ENCODE results near the gene EPB41L2.

The EPB41L2 gene

DNA sequence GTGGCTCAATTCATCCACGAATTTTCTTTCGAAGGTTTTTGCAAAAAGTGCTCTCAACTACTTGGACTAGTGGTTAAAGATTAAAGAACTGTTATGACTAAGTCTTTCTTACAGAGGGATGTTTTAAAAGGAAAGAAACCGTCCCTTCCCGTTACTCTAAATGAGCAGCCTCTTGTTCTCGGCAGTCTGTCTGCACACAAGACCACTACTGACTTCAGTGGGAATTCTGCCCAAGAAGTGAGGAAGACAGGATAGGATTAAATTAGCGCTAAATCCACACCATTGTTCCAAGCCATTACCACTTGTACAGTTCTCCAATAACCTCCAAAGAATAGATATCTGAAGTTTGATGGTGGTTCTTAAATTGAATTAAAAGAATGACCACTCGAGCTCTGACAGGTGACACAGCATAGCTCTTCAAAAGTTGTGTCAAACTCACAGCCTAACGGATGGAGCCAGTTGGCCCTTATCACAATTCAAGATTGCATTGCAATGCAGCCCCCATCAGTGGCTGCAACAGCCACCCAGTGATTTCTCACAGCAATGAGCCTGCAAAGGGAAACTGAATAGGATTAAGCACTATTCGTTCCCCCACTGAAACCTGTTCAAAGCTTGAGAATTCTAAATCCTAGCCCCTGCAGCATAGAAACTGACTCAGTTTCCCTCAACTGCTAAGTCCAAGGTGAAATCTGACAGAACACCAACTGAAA, 1.8 kb downstream of the EPB41L2 start:
- no peak for DNase-seq

DNA sequence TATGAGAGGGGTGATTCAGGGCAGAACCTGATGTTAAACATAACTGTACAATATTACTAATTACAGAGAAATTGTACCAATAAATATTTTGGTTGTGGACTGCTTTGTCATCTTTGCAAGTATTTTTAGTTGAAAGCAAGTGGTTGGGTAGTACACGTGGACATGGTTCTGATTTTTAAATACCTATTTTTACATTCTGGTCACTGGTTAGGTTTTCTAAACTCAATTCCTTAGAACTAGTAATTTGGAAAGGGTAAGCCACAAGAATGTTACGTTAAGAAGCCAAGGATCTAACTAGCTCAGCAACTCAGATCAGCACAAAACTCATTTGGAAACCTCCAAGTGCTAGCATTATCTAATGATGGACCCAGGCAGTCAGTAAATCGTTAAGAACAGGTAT, 2.7 kb downstream of the EPB41L2 start:
- no peak for DNase-seq

GRCh38 chr6:131059486-131059885, 3.6 kb downstream of the EPB41L2 start:
- no peak for DNase-seq

DNA sequence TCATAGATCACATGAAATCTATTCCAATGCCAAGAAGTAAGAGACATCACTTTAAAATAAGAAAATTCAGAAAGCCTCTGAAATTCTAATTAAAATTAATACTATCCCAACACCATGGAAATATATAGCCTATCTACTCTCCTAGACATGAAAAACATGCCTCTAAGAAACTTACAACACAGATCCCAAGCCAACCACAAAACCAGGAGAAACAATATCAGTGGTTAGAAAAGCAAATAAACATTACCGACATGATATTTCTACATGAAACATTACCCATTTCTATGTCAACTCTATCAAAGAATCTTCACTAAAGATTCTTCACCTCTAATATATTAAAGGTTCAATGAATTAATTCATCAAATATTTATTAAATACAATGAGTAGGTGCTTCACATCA, 4.8 kb downstream of the EPB41L2 start:
- DNase-seq: no peak

- DNase-seq: no peak
Measured at GRCh38 chr6:131054392-131055250, 8.4 kb downstream of the EPB41L2 start.

GRCh38 chr6:131053546-131054240, 9.4 kb downstream of the EPB41L2 start:
- no peak for DNase-seq

GRCh38 chr6:131052181-131052580, 10.9 kb downstream of the EPB41L2 start:
- no peak for DNase-seq

- no peak for DNase-seq
Measured at GRCh38 chr6:131051341-131051740, 11.7 kb downstream of the EPB41L2 start.

GRCh38 chr6:131049608-131050007, 13.4 kb downstream of the EPB41L2 start:
- DNase-seq: no peak

DNA sequence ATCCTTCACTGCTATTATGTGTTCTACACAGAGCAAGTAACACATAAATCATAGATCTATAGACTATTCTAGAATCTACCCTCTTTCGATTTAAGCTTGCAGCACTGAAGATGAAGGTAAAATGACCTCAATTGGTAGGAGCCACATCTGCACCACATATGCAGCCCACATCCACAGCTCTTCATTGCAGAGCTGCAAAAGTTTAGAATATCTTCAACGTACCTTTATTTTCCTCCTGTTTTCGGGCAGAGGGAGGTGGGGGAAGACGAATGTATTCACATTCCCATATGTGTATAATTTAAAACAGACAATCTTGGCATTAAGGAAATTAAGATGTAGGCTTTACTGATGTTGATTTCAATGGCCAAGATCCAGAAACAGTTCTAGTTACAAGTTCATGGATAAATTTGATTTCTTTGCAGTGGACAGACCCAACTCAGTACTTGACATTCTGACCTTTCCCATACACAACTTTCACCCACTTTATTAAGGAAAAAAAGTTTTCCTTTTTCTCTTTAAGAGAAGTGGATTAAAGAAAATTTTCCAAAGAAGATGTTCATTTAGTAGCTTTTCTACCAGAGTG, 14.0 kb downstream of the EPB41L2 start:
- DNase-seq: no peak

DNA sequence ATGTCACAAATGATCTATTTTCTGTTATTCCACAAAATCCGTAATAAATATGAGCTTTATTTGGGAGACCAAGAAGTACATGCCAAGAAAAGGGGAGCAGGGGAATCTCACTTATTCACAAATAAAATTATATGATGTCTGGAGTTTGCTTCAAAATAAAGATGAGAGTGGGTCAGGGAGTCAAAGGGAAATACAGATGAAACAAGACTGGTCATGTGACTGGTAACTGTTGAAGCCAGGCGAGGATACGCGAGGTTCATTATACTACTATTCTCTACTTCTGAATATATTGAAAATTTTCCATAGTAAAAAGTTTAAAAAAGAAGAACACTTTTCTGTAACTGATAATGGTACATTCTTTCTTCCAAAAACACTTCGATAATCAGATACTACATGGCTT, 14.6 kb downstream of the EPB41L2 start:
- DNase-seq: no peak

- DNase-seq: no peak
Measured at GRCh38 chr6:131045139-131045538, 17.9 kb downstream of the EPB41L2 start.

DNA sequence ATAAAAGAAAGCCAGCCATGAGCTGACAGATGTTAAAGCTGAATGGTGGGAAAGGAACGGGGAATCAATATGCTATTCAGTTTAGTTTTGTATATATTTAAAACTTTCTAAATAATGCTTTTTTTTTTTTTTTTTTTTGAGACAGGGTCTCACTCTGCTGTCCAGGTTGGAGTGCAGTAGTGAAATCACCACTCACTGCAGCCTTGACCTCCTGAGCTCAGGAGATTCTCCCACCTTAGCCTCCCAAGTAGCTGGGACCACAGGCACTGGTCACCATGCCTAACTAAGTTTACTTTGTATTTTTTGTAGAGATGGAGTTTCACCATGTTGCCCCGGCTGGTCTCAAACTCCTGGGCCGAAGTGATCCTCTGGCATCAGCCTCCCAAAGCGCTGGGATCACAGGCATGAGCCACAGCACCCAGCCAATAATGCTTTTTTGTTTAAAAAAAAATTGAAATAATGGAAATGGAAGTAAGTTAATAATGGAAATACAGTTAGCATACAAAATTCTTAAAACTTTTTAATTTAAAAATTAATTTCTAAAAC, 19.1 kb downstream of the EPB41L2 start:
- DNase-seq: no peak

DNA sequence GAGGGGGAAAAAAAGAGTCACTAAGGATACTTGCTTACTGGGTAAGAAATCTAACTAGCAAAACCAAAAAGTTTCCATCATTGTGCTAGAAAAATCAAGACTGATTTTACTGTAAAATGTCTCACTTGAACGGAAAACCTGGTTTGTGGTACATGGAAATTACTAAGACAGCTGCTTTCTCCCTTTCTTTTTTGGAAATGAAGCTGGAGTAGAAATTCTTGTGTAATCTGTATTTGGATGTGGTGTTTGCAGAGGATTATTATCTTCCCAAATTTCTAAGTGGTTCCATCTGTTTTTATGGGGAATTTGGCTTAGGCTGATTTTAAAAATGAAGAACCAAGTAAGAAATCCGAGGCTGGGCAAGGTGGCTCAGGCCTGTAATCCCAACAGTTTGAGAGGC, 20.4 kb downstream of the EPB41L2 start:
- DNase-seq: peak; percentile 26 to 70

GRCh38 chr6:131041814-131042213, 21.2 kb downstream of the EPB41L2 start:
- DNase-seq: peak in 1 of 2 experiments; percentile 20

GRCh38 chr6:131040866-131041265, 22.2 kb downstream of the EPB41L2 start:
- no peak for DNase-seq

DNA sequence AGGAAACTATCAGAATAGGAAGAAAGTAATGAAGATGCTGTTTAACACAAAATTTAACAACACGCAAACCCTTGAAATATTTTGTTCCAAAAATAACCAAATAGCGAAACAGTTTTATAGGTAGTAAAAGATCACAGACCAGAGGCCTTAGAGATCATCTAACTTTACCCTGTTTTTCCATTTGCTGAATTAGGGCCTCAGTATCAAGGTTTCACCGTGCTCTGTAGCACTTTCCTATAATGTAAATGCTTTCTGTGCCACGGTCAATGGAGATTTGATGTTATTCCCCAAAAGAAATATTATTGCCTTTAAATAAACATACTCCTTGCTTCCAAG, 23.7 kb downstream of the EPB41L2 start:
- DNase-seq: no peak

DNA sequence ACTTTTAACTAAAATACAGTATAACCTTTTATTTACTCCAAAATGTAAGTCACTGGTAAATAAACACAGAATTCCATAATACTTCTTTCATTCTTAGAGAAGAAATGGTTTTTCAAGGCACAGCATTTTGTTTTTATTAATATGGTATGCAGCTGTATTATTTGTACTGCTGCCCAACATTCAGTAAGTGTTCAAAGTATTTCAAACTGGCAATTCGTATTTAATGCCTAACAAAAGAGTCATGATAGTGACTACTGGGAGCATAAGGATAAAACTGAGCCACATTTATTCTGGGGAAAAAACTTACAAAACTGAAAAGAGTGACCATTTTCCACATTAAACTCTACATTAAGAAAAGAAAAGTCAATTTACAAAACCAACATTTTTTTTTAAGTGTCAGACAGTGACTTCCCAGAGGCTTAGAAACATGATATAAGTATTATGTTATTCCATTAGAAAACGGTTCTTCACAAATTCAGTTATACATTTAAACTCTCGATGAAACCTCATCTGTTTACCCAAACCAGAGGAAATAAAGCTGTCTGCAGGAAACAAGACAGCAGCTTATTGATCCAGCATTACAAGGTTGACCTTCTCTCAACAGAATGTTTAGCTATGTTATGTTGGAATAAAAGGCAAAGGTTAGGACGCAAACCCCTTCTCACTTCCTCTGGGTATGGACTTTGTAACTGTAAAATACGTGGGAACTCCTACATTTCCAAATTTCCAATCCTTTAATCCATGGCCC, 24.3 kb downstream of the EPB41L2 start:
- no peak for DNase-seq

DNA sequence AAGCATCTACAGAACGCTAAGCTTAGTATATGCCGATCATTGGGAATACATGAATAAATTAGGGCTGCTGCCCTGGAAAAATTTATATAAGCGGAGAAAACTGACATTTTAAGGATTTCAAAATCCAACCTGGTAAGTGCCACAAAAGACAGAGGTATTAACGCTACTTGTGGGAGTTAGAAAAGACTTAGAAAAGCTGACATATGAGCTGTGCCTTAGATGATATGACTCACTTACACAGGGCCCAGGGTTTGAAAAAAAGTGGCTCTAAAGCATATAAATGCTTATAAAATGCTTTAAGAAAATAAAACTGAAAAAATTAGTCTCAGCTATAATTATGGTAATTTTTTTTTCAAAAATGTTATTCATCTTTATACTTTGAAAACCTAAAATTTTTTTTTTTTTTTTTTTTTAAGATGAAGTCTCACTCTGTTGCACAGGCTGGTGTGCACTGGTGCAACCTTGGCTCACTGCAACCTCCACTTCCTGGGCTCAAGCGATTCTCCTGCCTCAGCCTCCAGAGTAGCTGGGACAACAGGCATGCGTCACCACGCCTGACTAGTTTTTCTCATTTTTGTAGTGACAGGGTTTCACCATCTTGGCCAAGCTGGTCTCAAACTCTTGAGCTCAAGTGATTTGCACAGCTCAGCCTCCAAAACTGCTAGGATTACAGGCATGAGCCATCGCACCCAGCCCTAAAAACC, 25.7 kb downstream of the EPB41L2 start:
- no peak for DNase-seq

DNA sequence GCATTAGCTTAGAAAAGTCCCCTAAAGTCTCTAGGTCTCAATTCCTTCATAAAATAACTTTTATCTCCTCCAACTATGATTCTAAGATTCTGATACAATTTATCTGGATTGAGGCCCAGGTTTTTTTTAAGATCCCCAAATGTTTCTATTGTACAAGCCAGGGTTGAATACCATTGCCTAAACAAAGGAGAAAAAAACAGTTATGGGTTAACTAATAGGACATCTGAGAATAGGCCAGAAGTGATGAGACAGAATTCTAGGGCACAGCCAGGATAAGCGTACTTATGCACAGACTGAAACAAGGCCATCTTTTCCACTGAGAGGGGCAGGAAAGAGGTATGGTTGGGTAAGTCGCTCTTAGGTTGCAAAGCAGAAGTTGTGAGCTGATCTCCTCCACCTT, 26.4 kb downstream of the EPB41L2 start:
- DNase-seq: no peak

DNA sequence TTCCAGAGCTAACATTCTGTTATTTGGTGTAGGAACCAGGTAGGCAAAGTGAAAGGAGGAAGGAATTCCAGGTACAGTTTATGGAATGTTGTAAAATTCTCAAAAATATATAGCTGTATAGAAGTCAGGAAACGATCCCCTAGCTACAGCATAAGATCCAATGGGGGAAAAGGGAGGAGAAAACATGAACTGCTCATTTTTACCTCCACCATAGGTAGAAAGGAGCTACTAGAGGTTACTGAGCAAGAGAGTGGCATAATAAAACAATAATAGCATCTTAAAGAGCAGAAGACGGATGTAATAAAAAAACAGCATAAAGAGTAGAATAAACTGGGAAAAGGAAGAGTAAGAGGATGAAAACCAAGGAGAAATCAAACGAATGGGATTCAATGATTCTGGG, 26.9 kb downstream of the EPB41L2 start:
- DNase-seq: no peak

DNA sequence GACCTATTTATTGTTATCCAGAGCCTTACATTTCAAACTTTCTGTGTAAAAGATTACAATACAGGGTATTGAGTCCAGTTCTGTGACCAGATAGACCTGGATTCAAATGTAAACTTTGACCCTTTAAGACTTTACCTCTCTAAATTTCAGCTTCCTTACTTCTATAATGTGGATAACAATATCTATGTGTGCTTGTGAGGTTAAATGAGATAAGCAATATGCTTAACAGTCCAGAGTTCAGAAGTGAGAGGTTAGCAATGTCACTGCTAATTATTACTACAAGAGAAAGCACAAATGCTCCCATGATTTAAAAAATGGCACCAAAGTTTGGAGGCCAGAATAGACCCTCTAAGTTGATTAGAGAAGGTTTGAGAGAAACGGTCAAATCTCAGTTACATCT, 27.5 kb downstream of the EPB41L2 start:
- DNase-seq: no peak
